ENCODE results near the gene GPR89A. TPM values are rescaled to one million over a fixed set of nuclear protein-coding genes. Genes with fewer than 3 reads are reported as not detected.
A peak's percentile ranks its signal among the peaks of the same experiment; 100 is the strongest.

The GPR89A gene
- total and polyA plus RNA-seq, 12 donors = 17.8 to 86.6 (median 27.3) TPM

GRCh38 chr1:145689922-145690321 is 82.1 kb downstream of the GPR89A start:
- Histone ChIP-seq H3K27ac (peak overlapping the region in 4 of 5 donors; percentile 11 to 71 (median 56)), H3K36me3 (replicated peaks in 1 of 2) (no peaks in the 10 kb centered on the region), H3K9me3 (replicated peaks in 1 of 3) (no peaks in the 10 kb centered on the region), H3K27me3 (no peaks in the 10 kb centered on the region), H3K4me1 (replicated peaks in 1 of 2) (peaks cover 22 to 28% of the 10 kb centered on the region in 2 donors), H3K4me3 (no peak overlapping the region)
- no peak for TF ChIP-seq POLR2A (IDR thresholded peaks at IDR 0.05)
- TF ChIP-seq, protein P1, sequence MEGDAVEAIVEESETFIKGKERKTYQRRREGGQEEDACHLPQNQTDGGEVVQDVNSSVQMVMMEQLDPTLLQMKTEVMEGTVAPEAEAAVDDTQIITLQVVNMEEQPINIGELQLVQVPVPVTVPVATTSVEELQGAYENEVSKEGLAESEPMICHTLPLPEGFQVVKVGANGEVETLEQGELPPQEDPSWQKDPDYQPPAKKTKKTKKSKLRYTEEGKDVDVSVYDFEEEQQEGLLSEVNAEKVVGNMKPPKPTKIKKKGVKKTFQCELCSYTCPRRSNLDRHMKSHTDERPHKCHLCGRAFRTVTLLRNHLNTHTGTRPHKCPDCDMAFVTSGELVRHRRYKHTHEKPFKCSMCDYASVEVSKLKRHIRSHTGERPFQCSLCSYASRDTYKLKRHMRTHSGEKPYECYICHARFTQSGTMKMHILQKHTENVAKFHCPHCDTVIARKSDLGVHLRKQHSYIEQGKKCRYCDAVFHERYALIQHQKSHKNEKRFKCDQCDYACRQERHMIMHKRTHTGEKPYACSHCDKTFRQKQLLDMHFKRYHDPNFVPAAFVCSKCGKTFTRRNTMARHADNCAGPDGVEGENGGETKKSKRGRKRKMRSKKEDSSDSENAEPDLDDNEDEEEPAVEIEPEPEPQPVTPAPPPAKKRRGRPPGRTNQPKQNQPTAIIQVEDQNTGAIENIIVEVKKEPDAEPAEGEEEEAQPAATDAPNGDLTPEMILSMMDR (IDR thresholded peaks at IDR 0.05) = no peak
- WGBS, 4 donors = 93 to 97% (median 95%) methylated on average over 6 of the region's 6 CpGs
- peak in 3 of 7 donors; percentile 19 to 42 (median 20) for DNase-seq
- intact Hi-C loops (cut with DNase I) = no loop called here

DNA sequence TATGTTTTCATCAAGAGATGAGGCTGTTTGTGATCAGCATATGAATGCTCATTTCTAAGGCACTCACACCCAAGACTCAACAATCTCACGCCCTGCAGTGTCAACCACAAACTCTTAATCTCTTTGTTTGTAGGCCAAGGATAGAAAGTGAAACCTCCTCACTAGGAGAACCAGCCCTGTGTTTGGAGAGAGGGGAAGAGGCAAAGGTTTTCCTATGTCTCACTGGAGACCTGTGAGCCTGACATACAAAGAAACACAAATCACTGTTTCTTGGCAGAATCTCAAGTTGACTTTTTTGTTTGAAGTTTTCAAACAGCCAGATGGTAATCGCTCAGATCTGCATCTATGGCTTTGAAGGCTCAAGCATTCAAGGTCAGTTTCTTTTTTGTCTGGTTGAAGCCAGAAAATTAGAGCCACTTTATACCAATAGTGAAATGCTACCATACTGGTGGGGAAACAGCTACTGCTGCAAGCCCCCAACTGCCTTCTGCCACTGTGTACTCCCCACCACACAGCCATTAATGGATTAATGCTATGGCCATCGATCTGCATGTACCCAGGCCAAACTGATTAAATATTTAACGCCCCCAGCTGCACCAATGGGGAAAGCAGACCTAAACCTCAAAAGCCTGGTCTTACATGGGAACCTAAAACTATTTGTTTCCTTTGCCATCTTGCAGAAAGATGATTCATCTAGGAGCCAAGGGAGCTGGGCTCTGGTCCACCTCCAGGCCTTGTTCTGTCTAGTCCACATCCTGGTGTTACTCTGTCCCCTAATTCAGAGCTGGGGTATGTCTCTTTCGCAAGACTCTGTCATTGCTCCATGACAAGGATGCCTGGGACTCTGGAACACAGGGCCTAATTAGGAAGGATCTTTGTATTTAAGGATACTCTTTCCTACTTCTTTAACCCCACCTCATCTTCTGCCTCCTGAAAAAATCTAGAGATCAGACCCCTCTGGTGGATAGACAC is 83.1 kb downstream of the GPR89A start:
- H3K9me3 ChIP-seq (replicated peaks in 1 of 3) = no peaks in the 10 kb centered on the region
- H3K4me1 ChIP-seq (replicated peaks in 1 of 2) = peaks cover 22 to 28% of the 10 kb centered on the region in 2 donors
- intact Hi-C loops (cut with DNase I) = no loop called here
- WGBS, 4 donors = 38 to 39% (median 38%) methylated on average over 5 of the region's 5 CpGs
- peak overlapping the region; percentile 45 to 77 (median 66) for H3K27ac ChIP-seq
- H3K27me3 ChIP-seq = no peaks in the 10 kb centered on the region
- TF ChIP-seq, protein P1 (IDR thresholded peaks at IDR 0.05) = no peak
- peak in 1 of 2 donors; percentile 17 for TF ChIP-seq POLR2A (IDR thresholded peaks at IDR 0.05)
- no peak overlapping the region for H3K4me3 ChIP-seq
- H3K36me3 ChIP-seq (replicated peaks in 1 of 2) = no peaks in the 10 kb centered on the region
- DNase-seq = peak in 6 of 7 donors; percentile 67 to 80 (median 75)

DNA sequence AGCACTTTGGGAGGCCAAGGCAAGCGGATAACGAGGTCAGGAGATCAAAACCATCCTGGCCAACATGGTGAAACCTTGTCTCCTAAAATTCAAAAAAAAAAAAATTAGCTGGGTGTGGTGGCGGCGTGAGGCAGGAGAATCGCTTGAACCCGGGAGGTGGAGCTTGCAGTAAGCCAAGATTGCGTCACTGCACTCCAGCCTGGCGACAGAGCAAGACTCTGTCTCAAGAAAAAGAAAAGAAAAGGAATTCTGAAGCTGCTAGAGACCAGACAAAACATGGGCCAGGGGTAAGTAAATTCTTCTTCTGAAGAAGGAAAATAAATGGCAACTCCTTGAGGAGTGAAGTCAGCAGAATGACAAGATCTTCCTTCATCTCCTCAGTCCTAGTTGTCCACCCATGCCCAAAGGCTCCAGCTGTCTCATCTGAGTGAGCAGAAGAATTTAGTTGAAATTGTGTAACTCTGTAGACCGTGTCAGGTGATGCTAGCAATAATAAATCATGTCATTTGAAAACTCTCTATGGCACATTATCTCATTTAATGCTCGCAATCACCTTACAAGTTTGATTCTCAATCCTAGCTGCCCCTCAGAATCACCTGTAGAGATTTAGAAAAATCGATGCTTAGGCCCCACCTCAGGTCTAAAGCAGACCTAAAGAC is 85.1 kb downstream of the GPR89A start:
- no peak for DNase-seq
- WGBS, 4 donors = 85 to 88% (median 86%) methylated on average over 11 of the region's 11 CpGs
- Histone ChIP-seq H3K4me1 (replicated peaks in 1 of 2) (peaks cover 22 to 28% of the 10 kb centered on the region in 2 donors), H3K27me3 (no peaks in the 10 kb centered on the region), H3K36me3 (replicated peaks in 1 of 2) (no peaks in the 10 kb centered on the region), H3K9me3 (replicated peaks in 1 of 3) (no peaks in the 10 kb centered on the region), H3K27ac (no peak overlapping the region), H3K4me3 (no peak overlapping the region)
- no peak for TF ChIP-seq POLR2A (IDR thresholded peaks at IDR 0.05)
- TF ChIP-seq, protein P1 (IDR thresholded peaks at IDR 0.05) = no peak
- intact Hi-C loops (cut with DNase I) = no loop called here
